A549 (cell line): ENCODE measurements around the gene VAT1L. TPM values are rescaled to one million over a fixed set of nuclear protein-coding genes. Genes with fewer than 3 reads are reported as not detected.

ENCODE experiments used
- ATAC-seq, 2 experiments: fragments of 200-7000 bp in 1 of 2; fragments of >200 bp in 1 of 2; cut with Nextera tagmentation in 1 of 2; cut with Tn5 transposase in 1 of 2; 3 replicates each; pipeline versions ENCODE4 v1.8.0 to v1.9.1; 2018 to 2020; ENCODE audit warnings: mild to moderate bottlenecking in 1 of 2, moderate library complexity in 1 of 2
- CTCF ChIA-PET: fragments of 300-600 bp; sonication (Branson Sonifier 250); formaldehyde crosslinking; extraction: SDS; loops from one replicate; lab custom pipeline; 2021; ENCODE audit warnings: antibody characterized with exemption, inconsistent platforms; lab: Yijun Ruan, JAX
- POLR2A ChIA-PET: fragments of 350-600 bp; formaldehyde crosslinking; extraction: SDS; loops from one replicate; lab custom pipeline; 2021; ENCODE audit warnings: antibody characterized with exemption, inconsistent platforms; lab: Yijun Ruan, JAX
- DNase-seq, 2 experiments: peaks; one replicate each; pipeline versions ENCODE4 v3.0.0 to v3.0.0-alpha.2; 2011 to 2016; ENCODE audit warnings: low read depth in 1 of 2, low spot score in 1 of 2
- FAIRE-seq: peaks from 2 replicates; lab custom pipeline; 2011; peaks lifted over from hg19 to GRCh38; lab: Jason Lieb, UNC
- H3K27ac ChIP-seq, 2 experiments: fragments of >200 bp; sonication (Bioruptor Twin); formaldehyde crosslinking; 3 replicates each; pipeline ENCODE4 v1.5.1; 2016 to 2017
- H3K4me1 ChIP-seq: fragments of >200 bp; sonication (Bioruptor Twin); formaldehyde crosslinking; 3 replicates; pipeline ENCODE4 v1.6.1; 2016
- H3K4me2 ChIP-seq: fragments of >200 bp; sonication (Bioruptor Twin); formaldehyde crosslinking; 3 replicates; pipeline ENCODE4 v1.6.1; 2016
- H3K4me3 ChIP-seq: fragments of >200 bp; sonication (Bioruptor Twin); formaldehyde crosslinking; 3 replicates; pipeline ENCODE4 v1.5.1; 2016
- H3K9me3 ChIP-seq: fragments of >200 bp; sonication (Bioruptor Twin); formaldehyde crosslinking; 3 replicates; pipeline ENCODE4 v1.6.1; 2016
- BHLHE40 ChIP-seq: IDR thresholded peaks from 2 replicates; pipeline ENCODE4 v1.6.1; 2012; ENCODE audit warnings: low read depth, low read length, inconsistent platforms
- CHD2 ChIP-seq: fragments of 150-350 bp; IDR thresholded peaks from 2 replicates; pipeline ENCODE4 v1.6.1; 2014; ENCODE audit warnings: low read length; ENCODE audit not compliant: partially characterized antibody
- E2F6 ChIP-seq: IDR thresholded peaks from 2 replicates; pipeline ENCODE4 v1.6.1; 2012; ENCODE audit warnings: low read depth, borderline replicate concordance
- ELK1 ChIP-seq: fragments of 150-350 bp; IDR thresholded peaks from 2 replicates; pipeline ENCODE4 v1.6.1; 2014; ENCODE audit warnings: low read depth, mild to moderate bottlenecking, low read length
- EP300 ChIP-seq, 2 experiments: fragments of >200 bp; sonication (Bioruptor Twin); formaldehyde crosslinking; IDR thresholded peaks; 2 replicates in 1 of 2; 3 replicates in 1 of 2; pipeline ENCODE4 v1.6.1; 2016 to 2017
- HDAC2 ChIP-seq: fragments of 200-600 bp; sonication (generic); IDR thresholded peaks from 2 replicates; pipeline ENCODE4 v1.6.1; 2016
- HES2 ChIP-seq: fragments of >200 bp; sonication (Bioruptor Twin); formaldehyde crosslinking; IDR thresholded peaks from 2 replicates; pipeline ENCODE4 v1.6.1; 2016
- HMGXB4 ChIP-seq: fragments of 250-450 bp; sonication (Bioruptor Pico); IDR thresholded peaks from 2 replicates; pipeline ENCODE4 v1.5.0; 2021; ENCODE audit warnings: mild to moderate bottlenecking, moderate library complexity, borderline replicate concordance
- JUNB ChIP-seq: fragments of >200 bp; sonication (Bioruptor Twin); formaldehyde crosslinking; IDR thresholded peaks from 2 replicates; pipeline ENCODE4 v1.6.1; 2016
- MAX ChIP-seq: IDR thresholded peaks from 2 replicates; pipeline ENCODE4 v1.6.1; 2012
- NR3C1 ChIP-seq: fragments of >200 bp; sonication (Bioruptor Twin); formaldehyde crosslinking; IDR thresholded peaks from 3 replicates; pipeline ENCODE4 v1.6.1; 2017
- PBX3 ChIP-seq: IDR thresholded peaks from 2 replicates; pipeline ENCODE4 v1.6.1; 2012
- POLR2AphosphoS2 ChIP-seq: conservative IDR thresholded peaks from 2 replicates; pipeline ENCODE4 v1.6.1; 2012; ENCODE audit warnings: low read length, improper control_type of control experiment, inconsistent platforms
- RCOR1 ChIP-seq: fragments of 150-350 bp; IDR thresholded peaks from 2 replicates; pipeline ENCODE4 v1.6.1; 2014; ENCODE audit warnings: antibody characterized with exemption, low read length, low read depth
- REST ChIP-seq: fragments of 200-600 bp; sonication (generic); IDR thresholded peaks from 2 replicates; pipeline ENCODE4 v1.6.1; 2016; ENCODE audit warnings: antibody characterized with exemption, mild to moderate bottlenecking, moderate library complexity
- RNF2 ChIP-seq: fragments of 200-600 bp; sonication (generic); IDR thresholded peaks from 2 replicates; pipeline ENCODE4 v1.6.1; 2016; ENCODE audit warnings: low read depth, mild to moderate bottlenecking, antibody characterized with exemption, moderate library complexity, borderline replicate concordance
- SREBF2 ChIP-seq: fragments of 450-650 bp; IDR thresholded peaks from 2 replicates; pipeline ENCODE4 v1.6.1; 2014; ENCODE audit warnings: mild to moderate bottlenecking, moderate library complexity
- USF2 ChIP-seq: fragments of 450-650 bp; IDR thresholded peaks from 2 replicates; pipeline ENCODE4 v1.6.1; 2014; ENCODE audit warnings: antibody characterized with exemption
- ZNF302 ChIP-seq: fragments of 250-450 bp; sonication (Bioruptor Pico); IDR thresholded peaks from 2 replicates; pipeline ENCODE4 v1.9.0; 2021; ENCODE audit warnings: inconsistent platforms, mild to moderate bottlenecking, moderate library complexity
- ZSCAN20 ChIP-seq: fragments of 250-450 bp; sonication (Bioruptor Pico); IDR thresholded peaks from 2 replicates; pipeline ENCODE4 v1.8.0; 2022; ENCODE audit warnings: mild to moderate bottlenecking, moderate library complexity
- WGBS: methylation state at CpG from one replicate; pipeline ENCODE4 v1.1.6; 2017; ENCODE audit errors: missing lambda C conversion rate; 5-methylcytosine and 5-hydroxymethylcytosine counted together
- polyA plus RNA-seq, 4 experiments: library from polyadenylated mRNA; depleted of rRNA in 3 of 4; stranded (reverse); fragments of >200 nt; fragmentation: RNase III in 1 of 4; extraction: RNeasy Plus Mini Kit Qiagen cat#74134 plus additional on column Dnase treatment in 1 of 4; gene quantifications; 2 replicates in 3 of 4; 3 replicates in 1 of 4; pipeline ENCODE4 v1.2.3, GENCODE V29; 2011 to 2017

VAT1L gene
- polyA plus RNA-seq, 2 of the 4 experiments (the other 2 are of a cell fraction), result not detected

- no peaks in the 10 kb centered on the region for H3K4me1 ChIP-seq
- WGBS, result 37% methylated on average over 2 of the region's 2 CpGs
- ChIA-PET CTCF (interaction anchor here (0.8 to 1.2 kb wide), 2 partner anchors 13 to 15 kb away, joined by 3 read pairs; no protein-coding TSS in a partner anchor), POLR2A (no interaction called here)
- H3K9me3 ChIP-seq, result no peaks in the 10 kb centered on the region
- TF ChIP-seq RNF2 (no peak), BHLHE40 (no peak), HMGXB4 (no peak), ELK1 (no peak), REST (no peak), HDAC2 (no peak), ZSCAN20 (no peak), RCOR1 (no peak), ZNF302 (CRISPR knock-in tag) (no peak)
- no peak for DNase-seq
- H3K4me3 ChIP-seq, result no peak overlapping the region
- no peak overlapping the region for H3K4me2 ChIP-seq
- H3K27ac ChIP-seq, result no peak overlapping the region
- ATAC-seq, result no peak
- no peak for FAIRE-seq
Observed at GRCh38 chr16:77944631-77945030, 156.3 kb downstream of the VAT1L start.

GRCh38 chr16:77945126-77945525, 156.8 kb downstream of the VAT1L start:
- no peak for DNase-seq
- POLR2A ChIA-PET, result no interaction called here
- 20% methylated on average over 4 of the region's 4 CpGs for WGBS

More at GRCh38 chr16:77945126-77945525, 156.8 kb downstream of the VAT1L start:
- no peaks in the 10 kb centered on the region for H3K9me3 ChIP-seq
- ATAC-seq (no peak), FAIRE-seq (no peak)
- H3K4me3 ChIP-seq, result no peak overlapping the region
- no peaks in the 10 kb centered on the region for H3K4me1 ChIP-seq
- TF ChIP-seq MAX (no peak), EP300 (IDR thresholded peaks at IDR 0.05) (no peak), RNF2 (no peak), CHD2 (no peak), USF2 (no peak), E2F6 (no peak), PBX3 (no peak), NR3C1 (no peak), HDAC2 (no peak), HES2 (no peak), SREBF2 (no peak), JUNB (no peak), ZNF302 (CRISPR knock-in tag) (no peak), POLR2AphosphoS2 (no peak), ELK1 (no peak)
- H3K27ac ChIP-seq, result no peak overlapping the region
- CTCF ChIA-PET, result interaction anchor here (1.2 kb wide), 1 partner anchor 15 kb away, joined by 3 read pairs; no protein-coding TSS in a partner anchor
- no peak overlapping the region for H3K4me2 ChIP-seq
